ENCODE results near the gene PLA2G6.
"Not testable (repeated sequence)": the region's sequence is repeated elsewhere in the genome, so short reads cannot be mapped to it uniquely, and the experiment has no call there.

The PLA2G6 gene

DNA sequence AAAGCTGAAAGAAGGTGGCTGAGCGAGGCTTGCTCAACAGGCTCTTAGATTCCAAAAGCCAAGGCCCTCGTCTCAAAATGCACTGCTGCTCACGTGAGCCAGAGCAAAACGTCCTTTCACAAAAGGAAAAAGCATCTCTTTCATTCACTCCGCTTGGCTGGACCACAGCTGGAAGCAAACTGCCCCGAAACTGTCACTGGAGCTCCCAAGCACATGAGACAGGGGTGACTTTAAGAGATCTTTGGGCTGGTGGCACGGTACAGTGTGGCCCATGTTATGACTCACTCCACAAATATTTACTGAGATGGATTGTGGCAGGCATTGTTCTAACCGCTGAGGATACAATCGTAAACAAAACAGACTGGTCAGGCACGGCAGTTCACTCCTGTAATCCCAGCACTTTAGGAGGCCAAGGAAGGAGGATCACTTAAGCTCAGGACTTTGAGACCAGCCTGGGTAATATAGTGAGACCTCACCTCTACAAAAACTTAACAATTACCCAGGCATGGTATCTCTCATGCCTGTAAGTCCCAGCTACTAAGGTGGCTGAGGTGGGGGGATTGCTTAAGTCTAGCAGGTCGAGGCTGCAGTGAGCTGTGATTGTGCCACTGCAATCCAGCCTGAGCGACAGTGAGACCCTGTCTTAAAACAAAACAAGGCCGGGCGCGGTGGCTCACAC lies 3.6 kb downstream of the PLA2G6 start:
- H3K4me3 ChIP-seq (ENCODE audit: low read depth, low read length) = no peak overlapping the region
- DNase-seq (ENCODE audit: low read depth) = no peak
- in situ Hi-C loops (cut with HindIII; ENCODE audit: low sequenced_read_pairs) = no loop called here
- no peak for TF ChIP-seq CTCF (IDR thresholded peaks at IDR 0.05; ENCODE audit: low read depth, low read length, missing control alignments)

- DNase-seq (ENCODE audit: low read depth); in situ Hi-C loops (cut with HindIII; ENCODE audit: low sequenced_read_pairs); H3K4me3 ChIP-seq (ENCODE audit: low read depth, low read length): not testable (repeated sequence)
Measured at GRCh38 chr22:38177571-38177925, 4.1 kb downstream of the PLA2G6 start.

- no peak for DNase-seq (ENCODE audit: low read depth)
- no peak overlapping the region for H3K4me3 ChIP-seq (ENCODE audit: low read depth, low read length)
- in situ Hi-C loops (cut with HindIII; ENCODE audit: low sequenced_read_pairs) = no loop called here
- no peak for TF ChIP-seq CTCF (IDR thresholded peaks at IDR 0.05; ENCODE audit: low read depth, low read length, missing control alignments)
Measured at GRCh38 chr22:38177044-38177443, 4.6 kb downstream of the PLA2G6 start.

DNA sequence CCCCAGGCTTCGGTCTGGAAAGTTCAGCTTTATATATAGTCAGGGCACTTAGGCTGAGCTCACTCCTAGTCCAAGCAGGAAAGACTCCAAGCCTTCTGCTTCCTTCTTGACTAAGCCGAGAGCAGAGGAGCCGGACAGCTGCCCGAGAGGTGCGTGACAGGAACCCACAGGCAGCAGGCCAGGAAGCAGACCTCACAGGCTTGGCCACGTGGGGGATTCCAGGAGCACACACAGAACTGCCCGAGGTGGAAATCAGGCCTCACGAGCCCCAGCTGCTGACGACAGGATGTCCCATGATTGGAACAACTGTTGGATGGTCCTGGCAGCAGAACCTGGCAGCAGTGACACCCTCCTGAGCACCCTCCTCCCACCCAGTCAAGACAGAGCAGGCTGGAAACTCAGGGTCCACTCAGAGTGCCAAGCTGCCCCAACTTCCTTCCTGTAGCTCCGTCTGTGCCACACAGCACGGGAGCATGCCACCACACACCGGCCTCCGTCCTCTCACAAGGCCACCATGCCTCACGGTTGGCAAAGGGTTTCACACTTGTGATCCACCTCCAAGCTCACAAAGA lies 5.4 kb downstream of the PLA2G6 start:
- no peak overlapping the region for H3K4me3 ChIP-seq (ENCODE audit: low read depth, low read length)
- in situ Hi-C loops (cut with HindIII; ENCODE audit: low sequenced_read_pairs) = no loop called here
- no peak for TF ChIP-seq CTCF (IDR thresholded peaks at IDR 0.05; ENCODE audit: low read depth, low read length, missing control alignments)
- DNase-seq (ENCODE audit: low read depth) = peak; percentile 64

DNA sequence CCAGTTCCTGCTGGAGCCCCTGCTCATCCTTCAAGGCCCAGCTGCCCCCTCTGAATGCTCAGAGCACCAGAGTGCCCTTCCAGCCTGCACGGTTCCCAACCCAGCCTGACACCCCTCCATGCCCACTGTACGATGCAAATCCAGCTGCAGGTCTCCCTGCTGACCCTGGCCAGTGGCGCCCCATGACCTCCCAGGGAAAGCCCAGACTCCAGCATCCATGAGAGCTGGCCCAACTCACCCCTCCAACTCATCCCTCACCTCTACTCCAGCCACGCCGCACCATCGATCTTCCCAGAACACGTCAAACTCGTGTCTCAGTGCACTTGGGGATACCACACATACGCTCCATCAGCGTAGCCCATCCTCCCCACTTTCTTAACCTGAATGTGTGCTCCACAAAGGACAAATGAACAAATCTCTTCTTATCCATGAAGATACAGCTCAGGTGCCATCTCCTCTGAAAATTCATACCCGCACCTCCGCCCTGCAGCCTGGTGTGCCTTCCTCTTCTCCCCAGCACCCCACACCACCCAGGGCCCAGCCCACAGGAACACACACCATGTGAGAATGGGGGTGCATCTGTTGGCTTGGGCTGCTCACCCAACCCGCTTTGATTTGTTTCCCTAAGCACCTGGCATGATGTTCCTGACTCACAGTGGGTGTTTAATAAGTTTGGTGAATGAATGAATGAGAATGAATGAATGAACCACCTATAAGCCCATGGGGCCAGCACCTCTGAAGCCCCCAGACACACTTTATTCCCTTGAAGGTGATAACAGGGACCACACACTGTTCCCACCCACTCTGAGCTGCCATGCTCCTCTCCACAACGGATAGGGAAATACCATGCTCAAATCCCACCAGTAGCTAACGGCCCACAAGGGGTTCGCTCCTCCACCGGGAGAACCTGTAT lies 6.2 kb downstream of the PLA2G6 start:
- TF ChIP-seq CTCF (IDR thresholded peaks at IDR 0.05; ENCODE audit: low read depth, low read length, missing control alignments) = no peak
- H3K4me3 ChIP-seq (ENCODE audit: low read depth, low read length) = no peak overlapping the region
- in situ Hi-C loops (cut with HindIII; ENCODE audit: low sequenced_read_pairs) = no loop called here
- DNase-seq (ENCODE audit: low read depth) = no peak

DNA sequence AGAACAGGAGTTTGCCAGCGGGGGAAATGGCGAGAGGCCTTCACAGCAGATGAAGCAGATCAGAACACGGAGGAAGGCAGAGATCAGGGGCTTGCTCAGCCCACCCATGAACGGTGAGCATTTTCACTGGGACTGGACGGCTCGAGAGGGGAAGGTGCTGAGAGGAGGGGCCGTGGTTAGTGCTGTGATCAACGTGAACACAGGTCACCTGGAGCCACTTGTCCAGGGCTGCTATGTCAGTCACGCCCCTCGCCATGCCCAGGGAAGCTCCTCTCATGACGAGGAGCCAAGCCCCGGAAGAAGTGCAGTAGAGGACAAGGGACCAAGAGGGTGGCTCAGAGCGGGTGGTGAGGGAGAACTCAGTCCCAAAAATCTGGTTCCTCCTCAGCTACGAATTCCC lies 7.0 kb downstream of the PLA2G6 start:
- DNase-seq (ENCODE audit: low read depth) = no peak
- no peak overlapping the region for H3K4me3 ChIP-seq (ENCODE audit: low read depth, low read length)
- TF ChIP-seq CTCF (IDR thresholded peaks at IDR 0.05; ENCODE audit: low read depth, low read length, missing control alignments) = no peak
- in situ Hi-C loops (cut with HindIII; ENCODE audit: low sequenced_read_pairs) = loop anchor here (5.0 kb wide), 1 partner anchor 77 kb away; no protein-coding TSS in a partner anchor

DNA sequence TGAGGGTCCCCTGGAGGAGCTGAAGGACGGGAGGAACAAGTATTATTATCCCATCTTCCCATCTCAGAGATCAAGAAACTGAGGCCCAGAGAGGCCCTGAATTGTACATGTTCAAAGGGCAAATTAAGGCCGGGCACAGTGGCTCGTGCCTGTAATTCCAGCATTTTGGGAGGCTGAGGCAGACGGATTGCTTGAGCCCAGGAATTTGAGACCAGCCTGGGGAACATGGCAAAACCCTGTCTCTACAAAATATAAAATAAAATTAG lies 8.1 kb downstream of the PLA2G6 start:
- in situ Hi-C loops (cut with HindIII; ENCODE audit: low sequenced_read_pairs) = loop anchor here (5.0 kb wide), 1 partner anchor 76 kb away; no protein-coding TSS in a partner anchor
- no peak for DNase-seq (ENCODE audit: low read depth)
- H3K4me3 ChIP-seq (ENCODE audit: low read depth, low read length) = no peak overlapping the region
- no peak for TF ChIP-seq CTCF (IDR thresholded peaks at IDR 0.05; ENCODE audit: low read depth, low read length, missing control alignments)

Measured in astrocyte of the cerebellum (primary cell).